ENCODE data around the gene SEMA3F. TPM values are rescaled to one million over a fixed set of nuclear protein-coding genes. Genes with fewer than 3 reads are reported as not detected.

SEMA3F gene
- total and polyA plus RNA-seq, 2 of the 4 experiments (the other 2 are of a cell fraction): 7.3 to 23.3 TPM

DNA sequence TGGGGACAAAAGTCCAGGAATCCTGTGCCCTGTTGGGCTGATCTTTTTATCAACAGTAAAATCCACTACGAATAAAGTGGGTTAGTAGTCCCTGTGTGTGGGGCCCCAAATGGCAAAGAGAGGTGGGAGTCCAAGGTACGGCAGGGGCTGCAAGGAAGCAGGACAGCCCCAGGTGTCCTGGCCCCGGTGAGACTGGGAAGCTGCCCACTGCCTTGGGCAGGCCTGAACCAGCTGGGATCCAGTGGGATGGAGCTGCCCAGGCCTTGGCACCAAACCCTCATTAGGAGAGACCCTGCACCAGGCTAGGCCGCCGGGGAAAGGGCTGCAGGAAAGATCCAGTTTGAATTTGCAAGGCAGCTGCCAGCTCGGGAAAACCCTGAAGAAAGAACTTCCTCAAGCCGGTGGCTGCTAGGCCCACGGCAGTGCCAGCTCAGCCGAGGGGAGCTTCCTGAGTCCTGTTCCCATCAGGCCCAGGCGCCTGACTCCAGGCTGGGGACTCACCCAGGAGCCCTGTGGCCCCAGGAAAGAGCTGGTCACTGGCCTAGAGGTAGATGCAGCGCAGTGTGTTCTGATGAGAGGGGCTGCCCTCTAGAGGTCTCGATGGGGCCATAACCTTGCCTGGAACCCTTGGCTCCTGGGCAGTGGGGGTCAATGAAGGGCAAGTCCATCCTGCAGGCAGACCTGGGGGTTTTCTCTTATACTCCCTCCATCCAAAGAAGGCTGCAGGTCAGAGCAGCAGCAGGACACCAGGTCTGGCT, 66.5 kb downstream of the SEMA3F start:
- no peak for ATAC-seq (ENCODE audit: low read depth)
- dilution Hi-C loops (cut with HindIII; ENCODE audit: low sequenced_read_pairs, unreplicated experiment) (no loop called here), in situ Hi-C loops (cut with MboI; ENCODE audit: low sequenced_read_pairs) (no loop called here), intact Hi-C loops (cut with micrococcal nuclease) (no loop called here)
- H2AK5ac ChIP-seq (ENCODE audit: low read depth, low read length): no peak overlapping the region
- H3K9ac ChIP-seq (ENCODE audit: low read depth, low read length): no peak overlapping the region
- no peak overlapping the region for H4K8ac ChIP-seq (ENCODE audit: low read depth in 2 of 2, low read length in 2 of 2)
- H3K4me2 ChIP-seq (ENCODE audit: low read depth, low read length): no peak overlapping the region
- H3K27ac ChIP-seq (ENCODE audit: insufficient read depth, low read length): no peak overlapping the region
- H3K36me3 ChIP-seq (ENCODE audit: control insufficient read depth, insufficient read depth, low read length): no peaks in the 10 kb centered on the region
- no peaks in the 10 kb centered on the region for H3K4me1 ChIP-seq (ENCODE audit: control insufficient read depth, insufficient read depth, low read length)
- 48% methylated on average over 4 of the region's 12 CpGs; no CpG with 5 or more reads in 1 of the 2 experiments for WGBS, 2 experiments (ENCODE audit: extremely low coverage in 2 of 2, insufficient read length in 1 of 2)
- no peak overlapping the region for H3K14ac ChIP-seq (replicated peaks; ENCODE audit: low read depth, low read length)
- no peak overlapping the region for H4K91ac ChIP-seq (ENCODE audit: insufficient read depth, low read depth, low read length)
- POLR2A ChIA-PET (ENCODE audit: unreplicated experiment): no interaction called here
- H2AFZ ChIP-seq (replicated peaks; ENCODE audit: low read length, poor library complexity): no peak overlapping the region
- H4K5ac ChIP-seq (ENCODE audit: low read depth, low read length): no peak overlapping the region
- no peak overlapping the region for H3K18ac ChIP-seq (ENCODE audit: low read depth, low read length)
- no peak overlapping the region for H3K56ac ChIP-seq (ENCODE audit: extremely low read depth, insufficient read depth, low read length)
- H3K23ac ChIP-seq (ENCODE audit: low read depth, low read length): no peak overlapping the region
- no peaks in the 10 kb centered on the region for H3K9me1 ChIP-seq (ENCODE audit: insufficient read depth, low read length)
- DNase-seq: no peak
- no TSS peak for BruUV-seq (replicated peaks)
- H3K9me3 ChIP-seq (ENCODE audit: control insufficient read depth, insufficient read depth, low read length): no peaks in the 10 kb centered on the region
- H2BK15ac ChIP-seq (ENCODE audit: low read depth, low read length): no peak overlapping the region
- H3K27me3 ChIP-seq (ENCODE audit: control insufficient read depth, insufficient read depth, low read length): peaks cover 14% of the 10 kb centered on the region; the same call in 1 of the 2 replicates
- no peak for TF ChIP-seq MAFK (IDR thresholded peaks at IDR 0.05; ENCODE audit: low read depth, low read length)
- no peak for TF ChIP-seq MAZ (IDR thresholded peaks at IDR 0.05; ENCODE audit: borderline replicate concordance, low read depth, low read length)
- TF ChIP-seq FOS (IDR thresholded peaks at IDR 0.05; ENCODE audit: low read depth, low read length): no peak
- no peak for TF ChIP-seq NFE2L2 (IDR thresholded peaks at IDR 0.05; ENCODE audit: low read depth, low read length)
- TF ChIP-seq SMC3 (IDR thresholded peaks at IDR 0.05; ENCODE audit: low read depth, low read length): no peak
- no peak for TF ChIP-seq CHD1 (IDR thresholded peaks at IDR 0.05; ENCODE audit: low read depth, low read length)
- TF ChIP-seq, protein P1, sequence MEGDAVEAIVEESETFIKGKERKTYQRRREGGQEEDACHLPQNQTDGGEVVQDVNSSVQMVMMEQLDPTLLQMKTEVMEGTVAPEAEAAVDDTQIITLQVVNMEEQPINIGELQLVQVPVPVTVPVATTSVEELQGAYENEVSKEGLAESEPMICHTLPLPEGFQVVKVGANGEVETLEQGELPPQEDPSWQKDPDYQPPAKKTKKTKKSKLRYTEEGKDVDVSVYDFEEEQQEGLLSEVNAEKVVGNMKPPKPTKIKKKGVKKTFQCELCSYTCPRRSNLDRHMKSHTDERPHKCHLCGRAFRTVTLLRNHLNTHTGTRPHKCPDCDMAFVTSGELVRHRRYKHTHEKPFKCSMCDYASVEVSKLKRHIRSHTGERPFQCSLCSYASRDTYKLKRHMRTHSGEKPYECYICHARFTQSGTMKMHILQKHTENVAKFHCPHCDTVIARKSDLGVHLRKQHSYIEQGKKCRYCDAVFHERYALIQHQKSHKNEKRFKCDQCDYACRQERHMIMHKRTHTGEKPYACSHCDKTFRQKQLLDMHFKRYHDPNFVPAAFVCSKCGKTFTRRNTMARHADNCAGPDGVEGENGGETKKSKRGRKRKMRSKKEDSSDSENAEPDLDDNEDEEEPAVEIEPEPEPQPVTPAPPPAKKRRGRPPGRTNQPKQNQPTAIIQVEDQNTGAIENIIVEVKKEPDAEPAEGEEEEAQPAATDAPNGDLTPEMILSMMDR (conservative IDR thresholded peaks at IDR 0.05; ENCODE audit: low read depth, low read length): no peak
- no peak overlapping the region for H2BK5ac ChIP-seq (ENCODE audit: low read depth, low read length, poor library complexity, severe bottlenecking)
- no peaks in the 10 kb centered on the region for H4K20me1 ChIP-seq (ENCODE audit: insufficient read depth, low read length)
- H2BK20ac ChIP-seq (ENCODE audit: low read depth, low read length): no peak overlapping the region
- no peaks in the 10 kb centered on the region for H3K79me1 ChIP-seq (ENCODE audit: low read depth in 1 of 2, low read length in 2 of 2)
- H2BK120ac ChIP-seq (ENCODE audit: low read depth, low read length): no peak overlapping the region
- no peak overlapping the region for H3K4ac ChIP-seq (ENCODE audit: low read depth, low read length)
- CTCF ChIA-PET: interaction anchor here (0.8 to 1.4 kb wide), 2 partner anchors 27 to 100 kb away, joined by 3 to 4 read pairs; no protein-coding TSS in a partner anchor
- H3K4me3 ChIP-seq (ENCODE audit: insufficient read depth, low read depth, low read length): no peak overlapping the region
- no peak overlapping the region for H2AK9ac ChIP-seq (replicated peaks; ENCODE audit: low read depth, low read length, poor library complexity)
